Gastrocnemius medialis (tissue), 4 donors: ENCODE measurements around the gene RNF146. TPM values are rescaled to one million over a fixed set of nuclear protein-coding genes. Genes with fewer than 3 reads are reported as not detected.

ENCODE experiments used
- ATAC-seq, 2 donors: fragments of 150-250 bp; one replicate each; pipeline ENCODE4 v1.9.1; 2016
- DNase-seq, 2 donors: peaks; one replicate each; pipeline ENCODE4 v3.0.0-alpha.2; 2019
- H3K27ac ChIP-seq, 4 donors: fragments of 200-600 bp; sonication (generic); 1 replicate in 1 of 4; 2 replicates in 3 of 4; pipeline ENCODE4 v1.5.1; 2016 to 2018; ENCODE audit warnings: mild to moderate bottlenecking in 2 of 4, moderate library complexity in 1 of 4
- H3K27me3 ChIP-seq, 3 donors: fragments of 200-600 bp; sonication (generic) in 2 of 3; 1 replicate in 1 of 3; 2 replicates in 2 of 3; pipeline versions ENCODE4 v1.5.1 to v1.6.0; 2016 to 2019; ENCODE audit warnings: mild to moderate bottlenecking in 1 of 3, moderate library complexity in 1 of 3
- H3K36me3 ChIP-seq, 2 donors: fragments of 200-600 bp; sonication (generic) in 1 of 2; one replicate each; pipeline ENCODE4 v1.5.1; 2017 to 2018
- H3K4me1 ChIP-seq, 2 donors: fragments of 200-600 bp; sonication (generic) in 1 of 2; one replicate each; pipeline ENCODE4 v1.5.1; 2016 to 2017; ENCODE audit warnings: mild to moderate bottlenecking in 2 of 2
- H3K4me3 ChIP-seq, 4 donors: fragments of 200-600 bp; sonication (generic) in 3 of 4; 1 replicate in 1 of 4; 2 replicates in 3 of 4; pipeline ENCODE4 v1.5.1; 2016 to 2019; ENCODE audit warnings: mild to moderate bottlenecking in 2 of 4
- H3K9me3 ChIP-seq, 3 donors: fragments of 200-600 bp; sonication (generic) in 2 of 3; 1 replicate in 1 of 3; 2 replicates in 2 of 3; pipeline ENCODE4 v1.5.1; 2016 to 2019
- POLR2A ChIP-seq, 2 donors: fragments of 450-650 bp; IDR thresholded peaks; one replicate each; pipeline ENCODE4 v1.6.1; 2017; ENCODE audit warnings: antibody characterized with exemption in 2 of 2, mild to moderate bottlenecking in 2 of 2, moderate library complexity in 2 of 2
- in situ Hi-C, 4 donors: fragments of 200-750 bp; cut with MboI; loops; one replicate each; pipeline versions ENCODE4 v1.15.0 to v1.8.0; 2017; ENCODE audit warnings: low sequenced_read_pairs in 4 of 4
- intact Hi-C: fragments of 100-400 bp; cut with DNase I; formaldehyde crosslinking; loops from one replicate; pipeline ENCODE4 v1.15.1; 2023; ENCODE audit warnings: low total_unique reads
- total RNA-seq, 4 donors: library from RNA; depleted of rRNA; stranded (reverse); fragments of >200 nt; gene quantifications; one replicate each; pipeline versions ENCODE4 v1.1.0 to v1.2.3, GENCODE V29; 2016
- TF ChIP-seq, protein P1 (sequence below), 5 experiments: fragments of 450-650 bp in 3 of 5; fragments of 200-600 bp in 2 of 5; sonication (generic) in 2 of 5; IDR thresholded peaks in 4 of 5; conservative IDR thresholded peaks in 1 of 5; 1 replicate in 4 of 5; 2 replicates in 1 of 5; pipeline ENCODE4 v1.5.1; 2016 to 2019; ENCODE audit warnings: antibody characterized with exemption in 5 of 5, mild to moderate bottlenecking in 3 of 5, moderate library complexity in 3 of 5

The RNF146 gene
- total RNA-seq, 4 donors from 2014 or later = 36.3 to 82.3 (median 56.8) TPM

DNA sequence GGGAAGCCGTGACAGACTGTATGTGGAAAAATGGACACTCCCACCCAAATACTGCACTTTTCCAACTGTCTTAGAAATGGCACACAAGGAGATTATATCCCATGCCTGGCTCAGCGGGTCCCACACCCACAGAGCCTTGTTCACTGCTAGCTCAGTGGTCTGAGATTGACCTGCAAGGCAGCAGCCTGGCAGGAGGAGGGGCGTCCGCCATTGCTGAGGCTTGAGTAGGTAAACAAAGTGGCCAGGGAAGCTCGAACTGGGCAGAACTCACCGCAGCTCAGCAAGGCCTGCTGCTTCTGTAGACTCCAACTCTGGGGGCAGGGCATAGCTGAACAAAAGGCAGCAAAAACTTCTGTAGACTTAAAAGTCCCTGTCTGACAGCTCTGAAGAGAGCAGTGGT, 11.4 kb upstream of the RNF146 start:
- DNase-seq (no peak), ATAC-seq (no peak)
- no peaks in the 10 kb centered on the region for H3K4me1 ChIP-seq
- TF ChIP-seq POLR2A (IDR thresholded peaks at IDR 0.05) = no peak
- TF ChIP-seq, protein P1, sequence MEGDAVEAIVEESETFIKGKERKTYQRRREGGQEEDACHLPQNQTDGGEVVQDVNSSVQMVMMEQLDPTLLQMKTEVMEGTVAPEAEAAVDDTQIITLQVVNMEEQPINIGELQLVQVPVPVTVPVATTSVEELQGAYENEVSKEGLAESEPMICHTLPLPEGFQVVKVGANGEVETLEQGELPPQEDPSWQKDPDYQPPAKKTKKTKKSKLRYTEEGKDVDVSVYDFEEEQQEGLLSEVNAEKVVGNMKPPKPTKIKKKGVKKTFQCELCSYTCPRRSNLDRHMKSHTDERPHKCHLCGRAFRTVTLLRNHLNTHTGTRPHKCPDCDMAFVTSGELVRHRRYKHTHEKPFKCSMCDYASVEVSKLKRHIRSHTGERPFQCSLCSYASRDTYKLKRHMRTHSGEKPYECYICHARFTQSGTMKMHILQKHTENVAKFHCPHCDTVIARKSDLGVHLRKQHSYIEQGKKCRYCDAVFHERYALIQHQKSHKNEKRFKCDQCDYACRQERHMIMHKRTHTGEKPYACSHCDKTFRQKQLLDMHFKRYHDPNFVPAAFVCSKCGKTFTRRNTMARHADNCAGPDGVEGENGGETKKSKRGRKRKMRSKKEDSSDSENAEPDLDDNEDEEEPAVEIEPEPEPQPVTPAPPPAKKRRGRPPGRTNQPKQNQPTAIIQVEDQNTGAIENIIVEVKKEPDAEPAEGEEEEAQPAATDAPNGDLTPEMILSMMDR (IDR thresholded peaks at IDR 0.05 in 4 of 5, conservative IDR thresholded peaks at IDR 0.05 in 1 of 5) = no peak
- intact Hi-C loops = no loop called here
- H3K4me3 ChIP-seq = no peak overlapping the region
- in situ Hi-C loops = no loop called here
- H3K9me3 ChIP-seq = no peaks in the 10 kb centered on the region
- no peak overlapping the region for H3K27ac ChIP-seq
- H3K27me3 ChIP-seq = no peaks in the 10 kb centered on the region
- H3K36me3 ChIP-seq = no peaks in the 10 kb centered on the region

DNA sequence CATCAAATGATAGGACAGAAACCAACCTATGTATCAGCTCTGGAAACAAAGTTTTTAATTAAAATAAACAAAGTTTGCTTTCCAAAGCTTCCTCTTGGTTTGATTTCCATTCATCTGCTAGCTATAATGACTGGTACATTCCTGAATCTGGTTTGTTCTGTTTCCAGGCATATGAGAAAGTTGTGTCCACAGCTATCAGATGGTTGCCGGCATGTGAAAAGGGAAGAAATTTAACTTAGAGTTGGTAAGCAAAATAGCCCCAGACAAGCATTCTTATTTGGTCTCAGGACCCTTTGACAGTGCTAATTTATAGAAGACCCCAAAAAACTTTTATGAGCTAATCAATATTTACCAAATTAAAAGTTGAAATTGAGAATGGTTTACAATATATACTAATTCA, 3.8 kb upstream of the RNF146 start:
- ATAC-seq = no peak

DNA sequence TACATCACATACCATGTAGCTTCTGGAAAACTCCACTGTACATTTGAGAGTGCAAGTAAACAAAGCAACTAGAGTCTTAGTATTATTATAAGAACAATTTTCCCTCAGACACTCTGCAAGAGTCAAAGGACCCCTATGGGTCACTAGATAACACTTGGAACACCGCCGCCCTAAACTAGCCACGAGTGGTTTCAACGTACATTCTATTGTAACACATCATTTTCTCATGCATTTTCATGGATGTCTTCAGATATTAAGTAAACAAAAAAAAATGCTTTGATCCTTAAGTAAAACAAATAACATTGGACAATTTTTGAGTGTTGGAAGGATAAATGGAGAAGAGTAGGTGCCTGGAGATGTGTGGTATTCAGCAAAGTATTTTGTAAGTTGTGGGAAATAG, 3.2 kb upstream of the RNF146 start:
- in situ Hi-C loops (loop anchor here in 2 of 4 donors (10.0 kb wide), 2 partner anchors 69 to 459 kb away; no protein-coding TSS in a partner anchor), intact Hi-C loops (loop anchor here (10.0 kb wide), 1 partner anchor 299 kb away; no protein-coding TSS in a partner anchor)
- no peaks in the 10 kb centered on the region for H3K9me3 ChIP-seq
- ATAC-seq = no peak
- TF ChIP-seq, protein P1 (IDR thresholded peaks at IDR 0.05 in 4 of 5, conservative IDR thresholded peaks at IDR 0.05 in 1 of 5) = no peak
- no peak for TF ChIP-seq POLR2A (IDR thresholded peaks at IDR 0.05)
- no peak for DNase-seq
- H3K4me1 ChIP-seq = peaks cover 7 to 9% of the 10 kb centered on the region in 2 donors
- no peaks in the 10 kb centered on the region for H3K36me3 ChIP-seq
- no peak overlapping the region for H3K4me3 ChIP-seq
- no peak overlapping the region for H3K27ac ChIP-seq
- no peaks in the 10 kb centered on the region for H3K27me3 ChIP-seq

More for the DNA sequence above, 3.8 kb upstream of the RNF146 start:
- intact Hi-C loops (loop anchor here (10.0 kb wide), 1 partner anchor 298 kb away; no protein-coding TSS in a partner anchor), in situ Hi-C loops (loop anchor here in 2 of 4 donors (10.0 kb wide), 2 partner anchors 68 to 458 kb away; no protein-coding TSS in a partner anchor)
- no peak for DNase-seq
- no peaks in the 10 kb centered on the region for H3K36me3 ChIP-seq
- H3K27ac ChIP-seq = no peak overlapping the region
- peaks cover 7 to 9% of the 10 kb centered on the region in 2 donors for H3K4me1 ChIP-seq
- no peaks in the 10 kb centered on the region for H3K27me3 ChIP-seq
- TF ChIP-seq POLR2A (IDR thresholded peaks at IDR 0.05) = no peak
- TF ChIP-seq, protein P1 (IDR thresholded peaks at IDR 0.05 in 4 of 5, conservative IDR thresholded peaks at IDR 0.05 in 1 of 5) = no peak
- no peak overlapping the region for H3K4me3 ChIP-seq
- no peaks in the 10 kb centered on the region for H3K9me3 ChIP-seq

DNA sequence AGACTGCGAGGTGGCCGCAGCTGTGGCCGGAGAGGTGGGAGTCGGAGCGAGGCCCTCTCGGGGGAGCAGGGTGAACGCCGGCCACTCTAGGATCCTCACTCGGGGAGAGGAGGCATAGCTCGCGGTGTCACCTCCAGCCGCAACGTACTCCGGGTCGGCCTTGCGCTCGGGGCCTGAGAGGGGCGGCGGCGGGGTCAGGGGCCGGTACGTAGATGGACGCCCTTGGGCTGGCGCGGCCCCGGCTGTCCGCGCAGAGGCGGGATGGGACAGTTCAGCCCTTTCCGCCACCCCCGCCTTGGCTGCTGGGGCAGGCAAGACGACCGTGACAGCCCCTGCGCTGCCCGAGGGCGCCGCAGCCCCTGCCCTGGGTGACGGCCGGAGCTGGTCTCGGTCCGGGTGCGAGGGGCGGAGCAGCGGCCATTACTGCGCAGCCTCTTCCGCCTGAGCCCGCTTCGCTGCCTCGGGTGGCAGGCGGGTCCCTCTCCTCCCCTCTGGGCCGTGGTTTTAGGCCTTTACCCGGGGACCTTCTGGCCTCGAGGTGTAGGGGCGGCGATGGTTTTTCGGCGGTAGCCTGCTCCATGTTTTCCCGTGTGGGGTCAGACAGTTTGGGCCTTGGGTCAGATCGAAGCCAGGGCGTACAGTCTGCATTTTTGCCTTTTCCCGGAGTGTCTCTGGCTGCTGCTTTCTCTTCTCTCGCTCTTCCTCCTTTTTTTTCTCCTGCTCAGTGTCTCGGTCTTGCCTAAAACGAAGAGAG, 405 bp downstream of the RNF146 start:
- no peaks in the 10 kb centered on the region for H3K9me3 ChIP-seq
- TF ChIP-seq, protein P1 (IDR thresholded peaks at IDR 0.05 in 4 of 5, conservative IDR thresholded peaks at IDR 0.05 in 1 of 5) = no peak
- TF ChIP-seq POLR2A (IDR thresholded peaks at IDR 0.05) = peak; percentile 97 to 98
- H3K4me3 ChIP-seq = peak overlapping the region; percentile 74 to 90 (median 84)
- no peaks in the 10 kb centered on the region for H3K27me3 ChIP-seq
- no peaks in the 10 kb centered on the region for H3K36me3 ChIP-seq
- peak; percentile 23 to 39 for DNase-seq
- peaks cover 40% of the 10 kb centered on the region in 2 donors for H3K4me1 ChIP-seq
- ATAC-seq = peak; percentile 67 to 72
- intact Hi-C loops = loop anchor here (1.0 to 10.0 kb wide), 7 partner anchors 74 to 550 kb away; partner anchors contain the start of genes KIAA0408 and RSPO3
- in situ Hi-C loops = loop anchor here in 3 of 4 donors (5.0 to 10.0 kb wide), 3 partner anchors 70 to 462 kb away; no protein-coding TSS in a partner anchor
- H3K27ac ChIP-seq = peak overlapping the region; percentile 95 to 99 (median 96)
